HepG2 (cell line): ENCODE data around the gene GPR162. TPM values are rescaled to one million over a fixed set of nuclear protein-coding genes. Genes with fewer than 3 reads are reported as not detected.

ENCODE experiments used
- ATAC-seq: fragments of 200-7000 bp; cut with Tn5 transposase; 3 replicates; pipeline ENCODE4 v1.9.1; 2020; ENCODE audit warnings: mild to moderate bottlenecking, moderate library complexity
- BruUV-seq: library from RNA; stranded (reverse); fragments of 400-500 nt; replicated peaks from 2 replicates; lab custom pipeline; 2021; lab: Mats Ljungman, UMichigan
- CTCF ChIA-PET: fragments of 300-600 bp; formaldehyde crosslinking; extraction: SDS; loops from one replicate; lab custom pipeline; 2021; ENCODE audit warnings: low total read pairs, inconsistent platforms, low intra/inter-chr PET ratio; lab: Yijun Ruan, JAX
- POLR2A ChIA-PET: fragments of 350-600 bp; sonication (Branson Sonifier 250); formaldehyde crosslinking; loops from one replicate; lab custom pipeline; 2020; ENCODE audit warnings: antibody characterized with exemption, inconsistent platforms; lab: Yijun Ruan, JAX
- DNase-seq: peaks from one replicate; pipeline ENCODE4 v3.0.0-alpha.2; 2015; ENCODE audit warnings: low spot score
- FAIRE-seq: peaks from 3 replicates; lab custom pipeline; 2011; peaks lifted over from hg19 to GRCh38; lab: Jason Lieb, UNC
- H2AFZ ChIP-seq: one replicate; pipeline ENCODE4 v1.6.1; 2011; ENCODE audit warnings: low read length, inconsistent platforms
- H3K27ac ChIP-seq: fragments of 300-600 bp; 3 replicates; pipeline ENCODE4 v1.8.0; 2011; ENCODE audit warnings: mixed run types, mild to moderate bottlenecking, mixed read lengths, low read length, inconsistent platforms; ENCODE audit not compliant: insufficient read depth; ENCODE audit errors: extremely low read length
- H3K27me3 ChIP-seq, 2 experiments: fragments of 200-600 bp in 1 of 2; 2 replicates in 1 of 2; 3 replicates in 1 of 2; pipeline versions ENCODE4 v1.6.0 to v1.8.0; 2011; ENCODE audit warnings: low read length in 2 of 2, mild to moderate bottlenecking in 2 of 2, moderate library complexity in 2 of 2, inconsistent platforms in 1 of 2; ENCODE audit not compliant: insufficient read depth in 2 of 2, control insufficient read depth in 1 of 2
- H3K36me3 ChIP-seq, 2 experiments: fragments of 200-600 bp in 1 of 2; replicated peaks in 1 of 2; 2 replicates in 1 of 2; 3 replicates in 1 of 2; pipeline versions ENCODE4 v1.5.1 to v1.8.0; 2011; ENCODE audit warnings: low read length in 2 of 2, inconsistent platforms in 1 of 2; ENCODE audit not compliant: insufficient read depth in 2 of 2, control insufficient read depth in 1 of 2
- H3K4me1 ChIP-seq: 2 replicates; pipeline ENCODE4 v1.5.1; 2012; ENCODE audit warnings: low read length, inconsistent platforms; ENCODE audit not compliant: insufficient read depth
- H3K4me2 ChIP-seq: 2 replicates; pipeline ENCODE4 v1.6.0; 2011; ENCODE audit warnings: low read depth, low read length, inconsistent platforms
- H3K4me3 ChIP-seq, 3 experiments: fragments of 200-600 bp in 1 of 3; sonication (generic), shearing (Covaris generic) in 1 of 3; replicated peaks in 1 of 3; 2 replicates each; pipeline ENCODE4 v1.5.1; 2011 to 2016; ENCODE audit warnings: low read length in 3 of 3, inconsistent platforms in 2 of 3, low read depth in 2 of 3, mild to moderate bottlenecking in 2 of 3, control low read depth in 1 of 3, mixed read lengths in 1 of 3; ENCODE audit not compliant: insufficient read depth in 1 of 3
- H3K79me2 ChIP-seq: one replicate; pipeline ENCODE4 v1.6.1; 2011; ENCODE audit warnings: low read length, inconsistent platforms; ENCODE audit not compliant: insufficient read depth
- H3K9ac ChIP-seq: 2 replicates; pipeline ENCODE4 v1.6.0; 2011; ENCODE audit warnings: mild to moderate bottlenecking, low read depth, low read length, inconsistent platforms; ENCODE audit not compliant: insufficient read depth
- H3K9me3 ChIP-seq: 2 replicates; pipeline ENCODE4 v1.5.1; 2012; ENCODE audit warnings: mild to moderate bottlenecking, low read length
- H4K20me1 ChIP-seq: 2 replicates; pipeline ENCODE4 v1.6.0; 2011; ENCODE audit warnings: inconsistent platforms, mild to moderate bottlenecking, low read length, moderate library complexity; ENCODE audit not compliant: insufficient read depth
- CCDC6 ChIP-seq: sonication (generic); formaldehyde crosslinking; IDR thresholded peaks from 2 replicates; pipeline ENCODE4 v1.8.1; 2022; ENCODE audit warnings: mild to moderate bottlenecking, missing genetic modification reagents, moderate library complexity
- CEBPB ChIP-seq: IDR thresholded peaks from 2 replicates; pipeline ENCODE4 v1.6.1; 2011; ENCODE audit warnings: low read depth, low read length, improper control_type of control experiment, borderline replicate concordance
- CREB3 ChIP-seq: sonication (generic); formaldehyde crosslinking; IDR thresholded peaks from 2 replicates; pipeline ENCODE4 v1.5.0; 2020; ENCODE audit warnings: missing genetic modification reagents
- GABPB1 ChIP-seq: IDR thresholded peaks from 2 replicates; pipeline ENCODE4 v1.6.1; 2016; ENCODE audit warnings: mild to moderate bottlenecking, missing genetic modification reagents, moderate library complexity, missing compliant biosample characterization
- HNF1A ChIP-seq, 2 experiments: sonication (generic) in 1 of 2; formaldehyde crosslinking in 1 of 2; IDR thresholded peaks; 2 replicates each; pipeline versions ENCODE4 v1.4.0 to v1.6.1; 2016 to 2020; ENCODE audit warnings: borderline replicate concordance in 1 of 2, low read depth in 1 of 2, mild to moderate bottlenecking in 1 of 2, missing genetic modification reagents in 1 of 2
- JUND ChIP-seq: sonication (generic); formaldehyde crosslinking; IDR thresholded peaks from 2 replicates; pipeline ENCODE4 v1.8.0; 2022; ENCODE audit warnings: mild to moderate bottlenecking, missing genetic modification reagents
- LBX2 ChIP-seq: sonication (generic); formaldehyde crosslinking; IDR thresholded peaks from 2 replicates; pipeline ENCODE4 v1.5.0; 2020; ENCODE audit warnings: missing genetic modification reagents, mild to moderate bottlenecking, borderline replicate concordance
- MYPOP ChIP-seq: sonication (generic); formaldehyde crosslinking; IDR thresholded peaks from 2 replicates; pipeline ENCODE4 v1.8.1; 2023; ENCODE audit warnings: mild to moderate bottlenecking, moderate library complexity, missing genetic modification reagents
- NAIF1 ChIP-seq: sonication (generic); formaldehyde crosslinking; IDR thresholded peaks from 2 replicates; pipeline ENCODE4 v1.5.0; 2020; ENCODE audit warnings: mild to moderate bottlenecking, missing genetic modification reagents, borderline replicate concordance
- RBFOX2 ChIP-seq: fragments of 200-400 bp; formaldehyde crosslinking; IDR thresholded peaks from 2 replicates; pipeline ENCODE4 v1.6.1; 2017; ENCODE audit warnings: low read depth, mild to moderate bottlenecking, low read length
- RFX5 ChIP-seq: IDR thresholded peaks from 2 replicates; pipeline ENCODE4 v1.6.1; 2011; ENCODE audit warnings: low read depth, low read length, improper control_type of control experiment
- RNF2 ChIP-seq: fragments of 450-650 bp; conservative IDR thresholded peaks from 2 replicates; pipeline ENCODE4 v1.6.1; 2016; ENCODE audit warnings: low read depth
- TRIM24 ChIP-seq: sonication (generic); formaldehyde crosslinking; IDR thresholded peaks from 2 replicates; pipeline ENCODE4 v1.8.0; 2022; ENCODE audit warnings: mild to moderate bottlenecking, missing genetic modification reagents
- ZNF704 ChIP-seq: sonication (generic); formaldehyde crosslinking; IDR thresholded peaks from 2 replicates; pipeline ENCODE4 v1.8.1; 2023; ENCODE audit warnings: mild to moderate bottlenecking, inconsistent platforms, moderate library complexity, missing genetic modification reagents, borderline replicate concordance
- ZNF790 ChIP-seq: sonication (generic); formaldehyde crosslinking; IDR thresholded peaks from 2 replicates; pipeline ENCODE4 v1.8.0; 2022; ENCODE audit warnings: missing genetic modification reagents, mild to moderate bottlenecking, borderline replicate concordance
- ZSCAN29 ChIP-seq: sonication (generic); formaldehyde crosslinking; conservative IDR thresholded peaks from 2 replicates; pipeline ENCODE4 v1.4.0; 2020; ENCODE audit warnings: mild to moderate bottlenecking, missing genetic modification reagents
- WGBS: methylation state at CpG from one replicate; pipeline ENCODE4 v1.1.6; 2017; ENCODE audit warnings: low lambda C conversion rate; 5-methylcytosine and 5-hydroxymethylcytosine counted together
- in situ Hi-C: cut with HindIII; loops from 2 replicates; pipeline ENCODE4 v1.10.0; 2017; ENCODE audit warnings: low pct_unique_long_range_greater_than_20kb; ENCODE audit not compliant: extremely low pct_ligation_motif_present
- intact Hi-C: fragments of 100-400 bp; cut with micrococcal nuclease; formaldehyde crosslinking; loops from one replicate; pipeline ENCODE4 v1.10.0; 2022; ENCODE audit not compliant: unreplicated experiment
- polyA plus RNA-seq, 8 experiments: library from polyadenylated mRNA; depleted of rRNA in 3 of 8; stranded (reverse) in 7 of 8; unstranded in 1 of 8; fragments of >200 nt; fragmentation: Illumina TruSeq in 4 of 8; extraction: Trizol in 4 of 8; gene quantifications; 2 replicates each; pipeline versions ENCODE4 v1.2.1 to v1.2.3, GENCODE V29; 2011 to 2016; ENCODE audit warnings: low read depth in 4 of 8, missing spikeins in 1 of 8, mixed read lengths in 1 of 8; ENCODE audit not compliant: insufficient read depth in 1 of 8
- total RNA-seq, 5 experiments: library from RNA; depleted of rRNA; stranded (reverse); fragments of >200 nt; fragmentation: Illumina TruSeq; extraction: Trizol; gene quantifications; 2 replicates each; pipeline ENCODE4 v1.2.3, GENCODE V29; 2016; ENCODE audit warnings: low read depth in 1 of 5

GPR162 gene
- total and polyA plus RNA-seq, 2 of the 13 experiments (the other 11 are each of a cell fraction or from before 2014, with no cell fraction given) = 0.08 TPM; not detected in 1

- in situ Hi-C loops (no loop called here), intact Hi-C loops (no loop called here)
- FAIRE-seq = no peak
- WGBS = 98% methylated on average over 8 of the region's 11 CpGs
- Histone ChIP-seq H4K20me1 (no peaks in the 10 kb centered on the region), H3K9ac (peak overlapping the region; percentile 97), H3K36me3 (peaks cover 14 to 25% of the 10 kb centered on the region in 2 experiments; a peak in 4 of 5 replicates), H3K4me2 (peak overlapping the region; percentile 85), H2AFZ (no peak overlapping the region), H3K4me1 (peaks cover 24% of the 10 kb centered on the region), H3K9me3 (no peaks in the 10 kb centered on the region), H3K79me2 (peaks cover 16% of the 10 kb centered on the region), H3K27me3 (no peaks in the 10 kb centered on the region), H3K4me3 (peak overlapping the region in 1 of 3 experiments; percentile 100; a peak in 1 of 6 replicates), H3K27ac (no peak overlapping the region)
- CTCF ChIA-PET = no interaction called here
- no peak for ATAC-seq
- BruUV-seq = no TSS peak
- DNase-seq = no peak
- POLR2A ChIA-PET = interaction anchor here (1.0 to 4.7 kb wide), 5 partner anchors 9 to 217 kb away, joined by 3 to 20 read pairs (median 15); partner anchors contain the start of genes CDCA3, COPS7A, GPR162 and MLF2
- no peak for TF ChIP-seq RNF2
- no peak for TF ChIP-seq ZSCAN29 (CRISPR knock-in tag)
- TF ChIP-seq LBX2 (CRISPR knock-in tag) = no peak
- no peak for TF ChIP-seq HNF1A (IDR thresholded peaks at IDR 0.05; ENCODE audit: low read depth)
- TF ChIP-seq HNF1A (CRISPR knock-in tag; IDR thresholded peaks at IDR 0.05; ENCODE audit: borderline replicate concordance) = no peak
- TF ChIP-seq MYPOP (CRISPR knock-in tag) = no peak
- TF ChIP-seq CCDC6 = no peak
- no peak for TF ChIP-seq ZNF790
- TF ChIP-seq GABPB1 = no peak
- no peak for TF ChIP-seq ZNF704 (CRISPR knock-in tag)
- no peak for TF ChIP-seq TRIM24 (CRISPR knock-in tag)
- TF ChIP-seq RFX5 = no peak
- no peak for TF ChIP-seq CEBPB
- TF ChIP-seq JUND = no peak
- TF ChIP-seq CREB3 = no peak
- no peak for TF ChIP-seq RBFOX2
- no peak for TF ChIP-seq NAIF1 (CRISPR knock-in tag)
Measured at GRCh38 chr12:6830286-6830890, 8.8 kb downstream of the GPR162 start.
